Thyroid gland (tissue), 4 donors: ENCODE measurements around the gene COL5A2.

ENCODE experiments used
- CTCF ChIP-seq, 6 experiments: fragments of 200-600 bp in 3 of 6; fragments of 450-650 bp in 3 of 6; sonication (generic) in 3 of 6; IDR thresholded peaks; one replicate each; pipeline ENCODE4 v1.5.1; 2016 to 2019; ENCODE audit warnings: antibody characterized with exemption in 6 of 6, mild to moderate bottlenecking in 2 of 6, inconsistent platforms in 1 of 6, moderate library complexity in 1 of 6
- POLR2A ChIP-seq, 2 donors: fragments of 450-650 bp; IDR thresholded peaks; one replicate each; pipeline ENCODE4 v1.6.1; 2017; ENCODE audit warnings: antibody characterized with exemption in 2 of 2, mild to moderate bottlenecking in 2 of 2, moderate library complexity in 1 of 2

- TF ChIP-seq CTCF (IDR thresholded peaks at IDR 0.05): no peak
- TF ChIP-seq POLR2A (IDR thresholded peaks at IDR 0.05): no peak
These were observed 133.2 kb downstream of the COL5A2 start for GRCh38 chr2:189046320-189046719.
